Panc1 (cell line): ENCODE data around the gene INPP5E.

Experiments used
- CTCF ChIP-seq: fragments of 450-650 bp; IDR thresholded peaks from 2 replicates; pipeline ENCODE4 v1.5.1; 2017; ENCODE audit warnings: mild to moderate bottlenecking
- POLR2AphosphoS5 ChIP-seq: IDR thresholded peaks from 2 replicates; pipeline ENCODE4 v1.6.1; 2012; ENCODE audit warnings: mild to moderate bottlenecking, low read depth, low read length, moderate library complexity

- TF ChIP-seq CTCF (no peak), POLR2AphosphoS5 (no peak)
These were observed 22.7 kb downstream of the INPP5E start for GRCh38 chr9:136416914-136417313.
